ENCODE measurements around the gene EIF5A2.
A peak's percentile ranks its signal among the peaks of the same experiment; 100 is the strongest.
"Not testable (repeated sequence)": the region's sequence is repeated elsewhere in the genome, so short reads cannot be mapped to it uniquely, and the experiment has no call there.

EIF5A2 gene

DNA sequence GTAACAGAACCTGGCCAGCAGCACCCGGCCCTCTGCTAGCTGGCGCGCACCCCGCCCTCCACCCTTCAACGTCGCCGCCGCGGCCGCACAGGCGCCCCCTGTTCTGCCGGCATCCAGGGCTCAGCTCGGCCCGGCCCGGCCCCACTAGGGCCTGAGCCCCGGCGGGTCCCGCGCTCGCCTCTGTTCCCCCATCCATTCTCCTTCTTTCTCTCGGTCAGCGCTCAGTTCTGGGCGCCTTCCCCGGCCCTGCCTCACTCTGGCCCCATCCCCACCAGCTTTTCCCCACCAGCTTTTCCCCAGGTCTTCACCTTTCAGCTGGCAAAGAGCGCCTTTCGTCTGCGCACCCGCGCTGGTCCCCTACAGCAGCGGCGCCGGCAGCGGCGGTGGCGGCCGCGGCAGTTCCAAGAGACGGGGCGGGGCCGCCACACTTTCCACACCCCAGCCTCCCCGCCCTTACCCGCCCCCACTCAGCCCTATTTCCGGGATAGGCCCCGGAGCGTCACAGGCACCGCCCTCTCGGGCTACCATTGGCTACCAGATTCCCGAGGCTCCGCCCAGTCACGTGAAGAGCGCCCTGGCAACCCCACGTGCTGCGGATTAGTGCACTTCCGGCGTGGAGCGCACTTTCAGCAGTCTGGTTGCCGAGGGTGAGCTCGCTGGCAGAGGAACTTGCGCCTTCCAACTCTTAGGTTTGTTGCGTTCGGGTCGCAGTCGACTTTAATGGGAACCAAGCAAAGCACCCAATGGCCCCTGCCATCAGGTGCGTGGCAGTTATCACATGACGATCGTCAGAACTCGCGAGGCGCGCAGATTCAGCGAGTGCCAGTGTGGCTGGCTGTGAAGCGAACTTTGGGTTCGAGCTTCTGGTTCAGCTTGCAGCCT lies at the start of gene EIF5A2:
TSS of gene EIF5A2 (minus strand) at position 403 of the 882 bp plus-strand sequence. CDS start 831 bp downstream, outside the sequence.
- peak; percentile 81 for DNase-seq (ENCODE audit: low read depth, low spot score)

DNA sequence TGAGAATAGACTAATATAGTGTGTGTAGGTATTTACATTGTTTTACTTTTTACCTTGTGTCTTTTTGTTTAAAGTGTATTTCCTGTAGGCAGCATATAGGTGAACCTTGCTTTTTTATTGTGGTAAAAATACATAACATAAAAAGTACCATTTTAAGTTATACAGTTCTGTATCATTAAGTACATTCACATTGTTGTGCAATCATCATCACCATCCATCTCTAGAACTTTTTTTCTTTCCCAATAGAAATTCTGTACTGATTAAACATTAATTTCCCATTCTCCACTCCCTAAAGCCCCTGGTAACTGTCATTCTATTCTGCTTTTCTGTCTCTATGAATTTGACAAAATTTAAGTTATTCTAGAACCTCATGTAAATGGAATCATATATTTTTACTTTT lies 48.2 kb upstream of the EIF5A2 start:
- DNase-seq (ENCODE audit: low read depth, low spot score) = no peak

DNA sequence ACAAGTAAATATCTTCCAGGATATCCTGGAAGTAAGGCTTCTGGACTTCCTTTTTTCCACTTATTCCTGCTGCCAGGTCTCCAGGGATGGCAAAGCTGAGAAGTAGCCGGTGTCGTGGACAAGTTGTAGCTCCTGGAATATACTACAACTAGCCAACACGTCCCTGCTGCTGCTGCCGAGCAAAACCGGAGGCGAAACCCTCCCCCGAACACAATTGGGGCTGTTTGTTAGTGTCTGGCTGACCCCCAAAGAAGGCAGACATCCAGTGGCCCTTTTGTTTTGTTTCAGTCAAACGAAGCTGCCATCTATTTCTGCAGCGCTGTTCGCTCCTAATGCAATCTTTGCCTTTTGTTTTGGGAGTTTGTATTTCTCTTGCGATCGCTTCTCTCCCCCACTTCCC lies 45.3 kb upstream of the EIF5A2 start:
- no peak for DNase-seq (ENCODE audit: low read depth, low spot score)

DNA sequence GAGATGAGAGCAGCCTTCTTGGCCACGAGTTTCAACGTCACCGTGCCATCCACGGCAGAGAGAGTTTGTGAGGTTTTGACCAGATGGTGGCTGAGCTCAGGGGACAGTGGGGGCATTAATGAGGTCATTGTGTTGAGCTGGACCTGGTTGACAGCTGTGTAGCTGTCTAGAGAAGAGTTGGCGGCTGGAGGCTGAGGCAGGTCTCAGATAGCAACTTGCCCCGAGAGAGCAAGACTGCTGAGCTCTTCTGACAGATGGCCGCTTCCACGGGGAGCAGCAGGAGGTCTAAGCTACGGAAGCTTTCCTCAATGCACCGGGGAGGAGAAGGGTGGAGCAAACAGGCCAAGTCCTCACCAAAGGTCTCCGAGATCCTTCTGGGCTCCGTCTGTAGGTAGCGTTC lies 44.8 kb upstream of the EIF5A2 start:
- DNase-seq (ENCODE audit: low read depth, low spot score) = no peak

DNA sequence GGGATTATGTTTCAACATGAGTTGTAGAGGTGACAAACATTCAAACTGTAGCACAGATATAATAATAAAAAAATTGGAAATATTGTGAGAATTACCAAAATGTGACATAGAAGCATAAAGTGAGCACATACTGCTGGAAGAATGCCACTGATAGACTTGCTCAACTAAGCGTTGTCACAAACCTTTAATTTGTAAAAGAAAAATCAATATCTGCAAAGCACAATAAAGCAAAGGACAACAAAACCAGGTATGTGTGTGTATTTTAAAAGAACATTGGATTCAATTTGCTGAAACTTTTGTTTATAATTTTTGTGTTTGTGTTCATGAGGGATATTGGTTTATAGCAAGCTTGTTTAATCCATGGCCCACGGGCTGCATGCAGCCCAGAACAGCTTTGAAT lies 40.8 kb upstream of the EIF5A2 start:
- DNase-seq (ENCODE audit: low read depth, low spot score) = no peak

DNA sequence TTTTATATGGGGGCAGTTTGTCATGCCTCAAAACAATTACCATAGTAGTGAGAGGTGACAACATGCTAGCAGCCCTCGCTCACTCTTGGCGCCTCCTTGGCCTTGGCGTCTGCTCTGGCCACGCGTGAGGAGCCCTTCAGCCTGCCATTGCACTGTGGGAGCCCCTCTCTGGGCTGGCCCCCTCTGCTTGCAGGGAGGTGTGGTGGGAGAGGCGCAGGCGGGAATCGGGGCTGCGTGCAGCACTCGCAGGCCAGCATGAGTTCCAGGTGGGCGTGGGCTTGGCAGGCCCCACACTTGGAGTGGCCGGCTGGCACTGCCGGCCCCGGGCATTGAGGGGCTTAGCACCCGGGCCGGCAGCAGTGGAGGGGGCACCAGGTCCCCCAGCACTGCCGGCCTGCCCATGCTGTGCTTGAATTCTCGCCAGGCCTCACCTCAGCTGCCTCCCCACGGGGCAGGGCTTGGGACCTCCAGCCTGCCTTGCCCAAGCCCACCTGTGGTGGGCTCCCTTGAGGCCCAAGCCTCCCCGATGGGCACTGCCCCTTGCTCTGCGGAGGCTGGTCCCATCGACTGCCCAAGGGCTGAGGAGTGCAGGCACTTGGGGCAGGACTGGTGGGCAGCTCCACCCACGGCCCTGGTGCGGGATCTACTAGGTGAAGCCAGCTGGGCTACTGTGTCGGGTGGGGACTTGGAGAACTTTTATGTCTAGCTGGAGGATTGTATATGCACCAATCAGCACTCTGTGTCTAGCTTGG lies 38.8 kb upstream of the EIF5A2 start:
- DNase-seq (ENCODE audit: low read depth, low spot score) = no peak

DNA sequence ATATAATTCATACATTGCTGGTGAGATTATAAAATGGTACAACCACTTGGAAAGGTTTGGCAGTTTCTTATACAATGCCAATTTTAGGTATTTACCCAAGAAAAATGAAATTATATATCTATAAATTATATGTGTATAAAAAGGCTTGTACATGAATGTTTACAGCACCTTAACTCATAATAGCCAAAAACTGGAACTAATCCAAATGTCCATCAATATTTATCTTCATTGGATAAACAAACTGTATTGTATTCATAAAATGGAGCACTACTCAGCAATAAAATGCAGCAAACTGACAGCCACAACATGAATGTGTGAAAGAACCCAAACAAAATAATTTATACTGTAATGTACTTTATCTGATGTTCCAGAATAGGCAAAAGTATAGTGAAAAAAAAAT lies 33.6 kb upstream of the EIF5A2 start:
- DNase-seq (ENCODE audit: low read depth, low spot score) = no peak

DNA sequence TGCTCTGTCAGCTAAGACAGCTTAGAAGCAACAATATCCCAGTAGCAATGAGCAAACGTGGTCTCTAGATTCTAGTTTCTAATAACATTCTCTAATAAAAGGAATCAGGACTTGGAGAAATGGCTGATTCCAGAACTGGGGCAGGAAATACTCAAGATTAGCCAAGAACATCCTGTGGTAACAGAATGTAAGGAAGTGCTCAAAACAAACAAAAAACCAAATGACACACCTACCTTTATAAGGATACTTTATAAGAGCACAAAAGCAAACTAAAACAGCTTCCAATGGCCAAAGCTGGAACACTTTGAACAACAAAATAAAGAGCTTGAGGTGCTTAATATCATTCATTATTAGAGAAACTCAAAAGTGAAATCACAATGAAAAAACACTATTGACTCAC lies 33.1 kb upstream of the EIF5A2 start:
- no peak for DNase-seq (ENCODE audit: low read depth, low spot score)

DNA sequence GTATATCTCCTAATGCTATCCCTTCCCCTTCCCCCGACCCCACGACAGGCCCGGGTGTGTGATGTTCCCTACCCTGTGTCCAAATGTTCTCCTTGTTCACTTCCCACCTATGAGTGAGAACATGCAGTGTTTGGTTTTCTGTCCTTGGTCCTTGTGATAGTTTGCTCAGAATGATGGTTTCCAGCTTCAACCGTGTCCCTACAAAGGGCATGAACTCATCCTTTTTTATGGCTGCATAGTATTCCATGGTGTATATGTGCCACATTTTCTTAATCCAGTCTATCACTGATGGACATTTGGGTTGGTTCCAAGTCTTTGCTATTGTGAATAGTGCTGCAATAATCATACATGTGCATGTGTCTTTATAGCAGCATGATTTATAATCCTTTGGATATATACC lies 24.6 kb upstream of the EIF5A2 start:
- DNase-seq (ENCODE audit: low read depth, low spot score) = not testable (repeated sequence)

DNA sequence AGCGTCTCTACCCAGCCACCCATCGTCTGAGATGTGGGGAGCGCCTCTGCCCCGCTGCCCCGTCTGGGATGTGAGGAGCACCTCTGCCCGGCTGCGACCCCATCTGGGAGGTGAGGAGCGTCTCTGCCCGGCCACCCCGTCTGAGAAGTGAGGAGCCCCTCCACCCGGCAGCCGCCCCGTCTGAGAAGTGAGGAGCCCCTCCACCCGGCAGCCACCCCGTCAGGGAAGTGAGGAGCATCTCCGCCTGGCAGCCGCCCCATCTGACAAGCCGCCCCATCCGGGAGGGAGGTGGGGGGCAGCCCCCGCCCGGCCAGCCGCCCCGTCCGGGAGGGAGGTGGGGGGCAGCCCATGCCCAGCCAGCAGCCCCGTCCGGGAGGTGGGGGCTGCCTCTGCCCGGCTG lies 15.1 kb upstream of the EIF5A2 start:
- not testable (repeated sequence) for DNase-seq (ENCODE audit: low read depth, low spot score)

DNA sequence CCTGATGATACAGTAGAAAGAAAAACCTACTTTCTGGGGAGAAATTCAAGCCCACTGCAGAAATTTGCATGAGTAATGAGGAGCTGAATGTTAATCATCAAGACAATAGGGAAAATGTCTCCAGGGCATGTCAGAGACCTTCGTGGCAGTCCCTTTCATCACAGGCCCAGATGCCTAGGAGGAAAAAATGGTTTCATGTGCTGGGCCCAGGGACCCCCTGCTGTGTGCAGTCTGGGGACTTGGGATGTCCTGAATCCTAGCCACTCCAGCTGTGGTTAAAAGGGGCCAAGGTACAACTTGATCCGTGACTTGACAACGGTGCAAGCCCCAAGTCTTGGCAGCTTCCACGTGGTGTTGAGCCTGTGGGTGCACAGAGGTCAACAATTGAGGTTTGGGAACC lies 10.3 kb upstream of the EIF5A2 start:
- DNase-seq (ENCODE audit: low read depth, low spot score) = no peak

DNA sequence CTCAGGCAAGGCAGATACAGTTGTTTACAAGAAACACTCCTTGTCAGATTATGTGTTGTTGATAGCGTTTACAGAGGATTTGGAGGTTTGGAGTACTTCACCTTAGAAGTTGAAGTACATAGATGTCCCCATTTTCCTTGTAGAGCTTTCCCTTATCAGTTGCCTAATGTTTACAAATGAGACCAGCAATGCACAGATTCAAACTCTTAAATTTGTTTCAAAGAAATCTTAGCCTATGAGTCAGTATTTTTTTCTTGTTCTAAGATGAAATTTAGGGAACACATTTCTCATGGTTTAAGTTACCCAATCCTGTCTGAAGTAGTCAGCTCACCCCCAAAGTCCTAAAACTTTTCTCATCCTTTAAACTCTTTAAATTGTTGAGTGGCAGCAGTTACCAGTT lies 6.3 kb upstream of the EIF5A2 start:
- no peak for DNase-seq (ENCODE audit: low read depth, low spot score)

DNA sequence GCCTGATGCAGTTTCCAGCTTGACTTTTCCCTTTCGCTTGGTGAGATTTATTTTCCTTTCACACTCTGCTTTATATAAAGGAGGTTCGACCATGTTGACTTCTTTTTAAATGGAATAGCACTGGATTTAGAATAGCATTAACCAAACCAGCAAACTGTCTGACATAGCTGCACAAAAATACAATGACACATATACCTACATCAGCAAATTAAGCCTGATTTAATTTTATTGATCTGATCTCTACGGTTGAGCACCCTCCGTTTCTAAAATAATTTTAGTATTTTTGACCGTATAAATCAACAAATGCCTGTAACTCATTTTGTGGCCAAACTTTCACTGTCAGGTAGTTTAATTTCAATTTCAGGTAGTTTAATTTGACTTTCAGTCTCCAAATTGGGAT lies 5.8 kb upstream of the EIF5A2 start:
- DNase-seq (ENCODE audit: low read depth, low spot score) = no peak

DNA sequence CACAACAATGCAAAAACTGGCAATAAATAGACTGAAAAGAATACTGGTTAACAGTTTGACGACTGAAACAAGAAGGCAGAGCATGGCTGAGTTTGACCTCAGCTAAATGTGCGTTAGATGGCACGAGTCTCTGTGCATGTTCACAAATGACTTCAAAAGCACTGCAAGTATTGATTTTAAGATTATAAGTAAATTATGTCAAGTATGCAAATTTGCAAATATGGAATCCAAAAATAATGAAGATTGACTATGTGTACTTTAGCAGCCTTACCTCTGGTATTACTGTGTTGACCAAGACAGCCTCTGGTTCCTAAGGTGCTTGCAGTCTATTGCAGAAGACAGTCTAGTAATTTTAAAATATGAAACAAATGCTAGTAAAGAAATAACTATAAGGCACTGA lies 2.6 kb upstream of the EIF5A2 start:
- DNase-seq (ENCODE audit: low read depth, low spot score) = no peak

DNA sequence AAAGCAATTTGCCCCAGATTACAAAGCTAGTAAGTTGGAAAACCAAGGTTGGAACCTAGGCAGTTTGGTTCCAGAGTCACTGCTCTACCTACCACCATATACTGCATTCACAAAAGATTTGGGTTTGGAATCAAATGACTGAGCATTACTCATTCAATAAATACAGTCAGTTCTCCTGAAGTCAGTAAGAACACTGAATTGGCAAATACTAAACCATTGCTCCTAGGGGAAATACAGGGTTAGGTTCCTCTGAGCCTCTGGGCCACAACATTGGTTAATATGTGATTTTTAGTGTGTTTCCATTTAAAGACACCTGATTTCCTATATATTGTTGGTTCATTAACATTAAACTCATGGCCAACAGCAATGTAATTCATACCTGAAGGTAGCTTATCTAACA lies 2.1 kb upstream of the EIF5A2 start:
- no peak for DNase-seq (ENCODE audit: low read depth, low spot score)

DNA sequence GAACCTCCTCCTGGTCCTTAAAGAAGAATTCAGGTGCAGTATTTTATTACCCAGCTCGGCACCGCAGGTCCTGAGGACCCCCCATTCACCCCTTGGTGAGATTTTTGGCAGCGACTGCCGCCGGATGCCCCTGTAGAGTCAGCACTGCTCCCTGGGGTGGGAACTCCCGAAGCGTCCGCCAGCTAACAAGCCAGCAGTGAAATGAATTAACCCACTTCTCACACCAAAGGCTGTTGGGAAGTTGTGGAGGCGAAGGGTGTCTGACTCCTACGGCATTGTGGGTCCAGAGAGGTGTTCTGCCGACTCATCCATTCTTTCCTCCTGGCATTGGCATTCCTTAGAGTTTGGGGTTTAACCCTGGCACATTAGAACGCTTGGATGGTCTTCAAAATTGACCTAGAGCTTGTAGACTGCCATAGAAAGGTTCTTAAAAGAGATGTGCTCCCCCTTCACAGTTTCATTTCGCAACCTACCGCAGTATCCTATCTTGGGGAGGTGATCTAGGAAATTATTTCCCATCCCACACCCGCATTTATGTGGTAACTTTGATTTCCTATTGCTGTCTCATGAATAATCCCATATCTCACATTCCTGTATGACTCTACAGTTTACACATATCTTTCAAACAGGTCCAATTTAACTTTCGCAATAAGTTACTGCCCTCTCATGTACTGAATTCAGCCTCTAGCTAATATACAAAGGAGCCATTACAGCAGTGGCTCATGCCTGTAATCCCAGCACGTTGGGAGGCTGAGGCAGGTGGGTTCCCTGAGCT lies 879 bp upstream of the EIF5A2 start:
- DNase-seq (ENCODE audit: low read depth, low spot score) = no peak

DNA sequence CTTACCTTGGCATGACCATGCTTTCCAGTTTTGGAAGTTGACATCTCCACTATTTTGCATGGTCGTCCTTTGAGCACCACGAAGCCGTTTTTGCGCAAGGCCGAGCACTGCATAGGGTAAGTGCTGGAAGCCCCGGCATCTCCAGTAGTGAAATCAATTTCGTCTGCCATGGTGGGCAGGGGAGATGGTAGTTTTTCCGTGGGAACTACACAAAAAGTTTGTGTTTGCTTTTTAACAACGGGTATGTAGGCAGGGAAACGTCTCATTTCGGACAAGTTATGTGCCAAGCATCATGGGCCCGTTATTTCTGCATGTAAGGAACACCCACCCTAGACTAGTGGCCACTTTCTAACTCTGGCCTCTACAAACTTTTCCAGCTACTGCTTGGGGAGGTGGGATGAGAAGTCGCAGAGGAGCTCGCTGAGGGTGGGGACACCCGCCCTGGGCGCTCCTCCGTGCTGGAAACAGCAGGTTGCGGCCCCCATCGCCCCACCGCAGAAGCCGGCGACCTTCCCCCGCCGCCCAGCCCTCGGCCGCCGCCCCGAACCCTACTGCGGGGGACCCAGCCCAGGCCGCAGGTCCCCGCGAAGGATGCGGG lies 701 bp downstream of the EIF5A2 start:
- no peak for DNase-seq (ENCODE audit: low read depth, low spot score)

DNA sequence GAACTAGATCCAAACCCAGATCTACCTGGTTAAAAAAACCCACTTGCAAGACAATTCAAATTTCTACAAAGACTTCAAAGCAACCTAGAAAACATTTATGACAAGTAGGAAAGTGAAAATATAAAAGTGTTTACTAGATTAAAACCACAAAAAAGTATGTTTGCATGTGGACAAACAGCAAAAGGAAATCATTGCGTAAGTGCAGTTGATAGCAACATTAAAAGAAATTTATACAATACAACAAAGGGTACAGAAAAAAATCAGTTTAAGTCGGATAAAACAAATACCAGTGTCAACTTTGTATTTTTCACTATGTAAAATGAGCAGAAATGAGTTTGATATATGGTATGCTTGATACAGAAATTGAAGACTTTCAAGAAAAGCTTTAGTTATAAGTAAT lies 2.6 kb downstream of the EIF5A2 start:
- DNase-seq (ENCODE audit: low read depth, low spot score) = no peak

DNA sequence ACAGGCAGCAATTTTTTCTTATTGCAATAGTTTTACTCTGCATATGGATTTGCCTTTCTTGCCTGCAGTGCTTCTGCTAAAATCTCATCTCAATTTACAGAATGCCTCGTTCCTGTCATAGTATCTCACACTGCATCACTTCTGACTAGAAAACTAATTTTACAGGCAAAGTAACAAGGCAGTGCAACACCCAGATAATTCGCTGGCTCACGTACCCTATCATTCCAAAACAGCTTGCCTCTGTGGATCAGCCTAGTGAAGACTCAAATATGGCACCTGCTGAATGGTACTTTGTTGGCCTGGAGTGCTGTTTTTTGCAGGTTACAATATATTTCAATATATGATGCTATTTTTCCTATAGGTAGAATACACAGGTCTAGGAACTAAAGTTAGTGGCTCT lies 5.3 kb downstream of the EIF5A2 start:
- no peak for DNase-seq (ENCODE audit: low read depth, low spot score)

DNA sequence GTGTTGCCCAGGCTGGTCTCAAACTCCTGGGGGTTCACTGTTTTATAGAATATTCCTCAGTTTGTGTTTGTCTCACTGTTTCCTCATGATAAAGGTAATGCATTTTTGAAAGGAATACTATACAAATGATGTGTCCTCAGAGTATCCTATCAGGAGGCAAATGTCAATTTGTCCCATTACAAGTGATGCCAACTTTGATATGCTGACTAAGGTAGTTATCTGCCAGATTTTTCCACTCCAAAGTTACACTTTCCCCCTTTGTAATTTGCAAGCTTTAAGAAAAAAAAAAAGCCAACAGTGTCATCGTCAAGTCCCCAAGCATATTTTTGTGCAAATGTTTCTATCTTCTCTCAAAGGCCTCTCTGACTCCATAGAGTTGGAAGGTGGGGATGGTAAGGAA lies 9.0 kb downstream of the EIF5A2 start:
- DNase-seq (ENCODE audit: low read depth, low spot score) = no peak

DNA sequence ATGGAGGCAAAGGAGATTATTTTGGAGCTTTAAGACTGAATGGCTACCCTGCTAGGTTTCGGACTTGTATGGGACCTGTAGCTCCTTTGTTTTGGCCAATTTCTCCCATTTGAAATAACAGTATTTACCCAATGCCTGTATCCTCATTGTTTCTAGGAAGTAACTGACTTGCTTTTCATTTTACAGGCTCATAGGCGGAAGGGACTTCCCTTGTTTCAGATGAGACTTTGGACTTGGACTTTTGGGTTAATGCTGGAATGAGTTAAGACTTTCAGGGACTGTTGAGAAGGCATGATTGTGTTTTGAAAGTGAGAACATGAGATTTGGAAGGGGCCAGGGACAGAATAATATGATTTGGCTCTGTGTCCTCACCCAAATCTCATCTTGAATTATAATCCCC lies 10.5 kb downstream of the EIF5A2 start:
- DNase-seq (ENCODE audit: low read depth, low spot score) = no peak

DNA sequence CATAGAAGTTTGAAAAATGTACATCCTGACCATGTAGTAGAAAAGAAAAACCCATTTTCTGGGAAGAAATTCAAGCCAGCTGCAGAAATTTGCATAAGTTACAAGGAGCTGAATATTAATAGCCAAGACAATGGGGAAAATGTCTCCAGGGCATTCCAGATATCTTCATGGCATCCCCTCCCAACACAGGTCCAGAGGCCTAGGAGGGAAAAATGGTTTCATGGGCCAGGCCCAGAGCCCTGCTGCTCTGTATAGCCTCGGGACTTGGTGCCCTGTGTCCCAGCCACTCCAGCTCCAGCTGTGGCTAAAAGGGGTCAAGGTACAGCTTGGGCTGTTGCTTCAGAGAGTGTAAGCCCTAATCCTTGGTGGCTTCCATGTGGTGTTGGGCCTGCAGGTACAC lies 11.2 kb downstream of the EIF5A2 start:
- not testable (repeated sequence) for DNase-seq (ENCODE audit: low read depth, low spot score)

Data from iPS DF 19.7 (cell line).